Measurements from ENCODE around the gene IL1RL1.
A peak's percentile ranks its signal among the peaks of the same experiment; 100 is the strongest.

Gene IL1RL1

GRCh38 chr2:102301867-102302362 lies 9.4 kb upstream of the IL1RL1 start:
- TF ChIP-seq, protein P1, sequence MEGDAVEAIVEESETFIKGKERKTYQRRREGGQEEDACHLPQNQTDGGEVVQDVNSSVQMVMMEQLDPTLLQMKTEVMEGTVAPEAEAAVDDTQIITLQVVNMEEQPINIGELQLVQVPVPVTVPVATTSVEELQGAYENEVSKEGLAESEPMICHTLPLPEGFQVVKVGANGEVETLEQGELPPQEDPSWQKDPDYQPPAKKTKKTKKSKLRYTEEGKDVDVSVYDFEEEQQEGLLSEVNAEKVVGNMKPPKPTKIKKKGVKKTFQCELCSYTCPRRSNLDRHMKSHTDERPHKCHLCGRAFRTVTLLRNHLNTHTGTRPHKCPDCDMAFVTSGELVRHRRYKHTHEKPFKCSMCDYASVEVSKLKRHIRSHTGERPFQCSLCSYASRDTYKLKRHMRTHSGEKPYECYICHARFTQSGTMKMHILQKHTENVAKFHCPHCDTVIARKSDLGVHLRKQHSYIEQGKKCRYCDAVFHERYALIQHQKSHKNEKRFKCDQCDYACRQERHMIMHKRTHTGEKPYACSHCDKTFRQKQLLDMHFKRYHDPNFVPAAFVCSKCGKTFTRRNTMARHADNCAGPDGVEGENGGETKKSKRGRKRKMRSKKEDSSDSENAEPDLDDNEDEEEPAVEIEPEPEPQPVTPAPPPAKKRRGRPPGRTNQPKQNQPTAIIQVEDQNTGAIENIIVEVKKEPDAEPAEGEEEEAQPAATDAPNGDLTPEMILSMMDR (IDR thresholded peaks at IDR 0.05; ENCODE audit: control insufficient read depth, insufficient read depth, low read depth, low read length, missing control alignments): peak; percentile 2
- DNase-seq (ENCODE audit: low read depth): no peak
- H3K4me3 ChIP-seq (ENCODE audit: control insufficient read depth, low read depth, low read length): no peak overlapping the region

- TF ChIP-seq, protein P1 (IDR thresholded peaks at IDR 0.05; ENCODE audit: control insufficient read depth, insufficient read depth, low read depth, low read length, missing control alignments): no peak
- no peak for DNase-seq (ENCODE audit: low read depth)
- H3K4me3 ChIP-seq (ENCODE audit: control insufficient read depth, low read depth, low read length): no peak overlapping the region
Observed at GRCh38 chr2:102302458-102302857, 8.9 kb upstream of the IL1RL1 start.

- TF ChIP-seq, protein P1 (IDR thresholded peaks at IDR 0.05; ENCODE audit: control insufficient read depth, insufficient read depth, low read depth, low read length, missing control alignments): no peak
- H3K4me3 ChIP-seq (ENCODE audit: control insufficient read depth, low read depth, low read length): no peak overlapping the region
- no peak for DNase-seq (ENCODE audit: low read depth)
Observed at GRCh38 chr2:102303589-102303988, 7.8 kb upstream of the IL1RL1 start.

DNA sequence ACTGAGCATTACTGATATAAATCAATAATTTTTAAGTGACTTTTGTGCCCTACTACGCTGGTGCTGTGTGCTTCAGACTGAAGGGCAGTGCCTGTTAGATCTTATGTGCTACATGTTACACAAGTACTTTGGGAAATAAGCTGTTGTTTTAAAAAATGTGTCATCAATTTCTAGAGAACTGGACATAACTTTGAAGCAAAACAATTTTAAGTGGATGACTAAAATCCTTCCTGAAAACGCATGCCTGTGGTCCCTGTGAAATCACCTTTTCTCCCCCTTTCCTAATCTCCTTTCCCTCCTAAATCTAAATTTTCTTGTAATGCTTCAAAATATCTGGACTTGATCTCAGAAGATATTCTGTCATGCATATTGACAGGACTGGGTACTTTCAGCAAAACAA lies 7.1 kb upstream of the IL1RL1 start:
- H3K4me3 ChIP-seq (ENCODE audit: control insufficient read depth, low read depth, low read length): no peak overlapping the region
- DNase-seq (ENCODE audit: low read depth): no peak
- TF ChIP-seq, protein P1 (IDR thresholded peaks at IDR 0.05; ENCODE audit: control insufficient read depth, insufficient read depth, low read depth, low read length, missing control alignments): no peak

DNA sequence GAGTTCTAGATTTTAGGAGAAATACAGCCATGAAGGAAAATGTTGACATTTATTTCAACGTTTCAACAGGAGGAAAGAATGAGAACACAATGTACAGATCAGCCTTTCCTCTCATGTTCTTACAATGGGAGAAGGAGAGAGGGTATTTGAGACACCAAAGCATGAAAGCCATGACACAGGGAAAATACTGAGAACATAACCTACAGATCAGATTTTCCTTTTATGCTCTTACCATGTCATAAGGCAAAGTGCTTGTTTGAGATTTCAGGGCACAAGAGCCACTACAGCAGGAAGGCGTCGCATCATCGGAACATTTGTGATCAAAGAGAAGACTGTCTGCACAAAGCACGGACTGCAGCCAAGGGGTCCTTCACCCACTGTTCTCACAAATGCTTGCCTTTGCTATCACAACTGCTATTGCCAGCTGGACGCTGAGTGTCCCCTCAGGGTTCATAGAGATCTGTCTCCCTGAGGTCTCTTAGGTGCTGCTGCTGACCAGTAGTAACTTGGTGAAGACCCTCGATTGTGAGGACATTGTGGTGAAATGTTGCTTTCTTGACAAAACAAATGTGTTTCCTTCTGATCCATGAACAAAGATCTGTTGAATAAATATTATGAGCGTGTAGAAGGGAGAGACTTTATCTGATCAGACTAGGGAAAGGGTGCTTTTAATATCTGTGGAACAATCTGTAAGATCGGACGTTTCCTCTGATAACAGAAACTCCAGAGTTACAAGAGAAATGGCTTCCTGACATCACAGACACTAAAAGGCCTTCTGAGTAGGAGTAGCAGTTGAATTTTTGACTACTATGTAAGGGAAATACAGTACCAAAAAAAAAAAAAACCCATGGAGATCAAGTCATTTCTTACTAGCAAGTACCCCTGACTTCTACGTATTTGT lies 6.4 kb upstream of the IL1RL1 start:
- H3K4me3 ChIP-seq (ENCODE audit: control insufficient read depth, low read depth, low read length): no peak overlapping the region
- no peak for DNase-seq (ENCODE audit: low read depth)

DNA sequence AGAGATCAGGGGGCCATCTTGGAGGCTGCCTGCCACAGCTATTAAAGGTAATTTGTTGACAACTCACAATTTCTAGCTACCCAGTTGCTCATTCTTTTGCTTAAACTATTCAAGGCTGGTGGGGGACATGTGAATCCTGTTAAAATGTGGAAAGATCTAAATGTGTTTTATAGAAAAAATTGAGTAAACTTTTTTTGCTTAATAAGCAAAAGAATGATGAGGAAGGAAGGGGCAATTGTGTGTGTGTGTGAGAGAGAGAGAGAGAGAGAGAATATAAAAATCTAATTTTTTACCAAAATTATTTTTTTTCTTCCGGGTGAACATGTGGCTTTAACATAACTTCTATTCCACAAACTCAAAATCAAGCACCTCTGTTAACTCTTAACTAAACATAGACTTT lies 5.2 kb upstream of the IL1RL1 start:
- no peak overlapping the region for H3K4me3 ChIP-seq (ENCODE audit: control insufficient read depth, low read depth, low read length)
- DNase-seq (ENCODE audit: low read depth): no peak
- TF ChIP-seq, protein P1 (IDR thresholded peaks at IDR 0.05; ENCODE audit: control insufficient read depth, insufficient read depth, low read depth, low read length, missing control alignments): no peak

More for the DNA sequence above, 6.4 kb upstream of the IL1RL1 start:
- TF ChIP-seq, protein P1 (IDR thresholded peaks at IDR 0.05; ENCODE audit: control insufficient read depth, insufficient read depth, low read depth, low read length, missing control alignments): no peak
